A549 (cell line): ENCODE measurements around the gene POPDC3.

Experiments used
- CHD4 ChIP-seq: fragments of 200-600 bp; sonication (generic); IDR thresholded peaks from 2 replicates; pipeline ENCODE4 v1.6.1; 2016; ENCODE audit warnings: antibody characterized with exemption, mild to moderate bottlenecking, borderline replicate concordance
- EHF ChIP-seq: fragments of 250-450 bp; sonication (Bioruptor Pico); IDR thresholded peaks from 2 replicates; pipeline ENCODE4 v1.5.0; 2020; ENCODE audit warnings: mild to moderate bottlenecking
- NR3C1 ChIP-seq: fragments of >200 bp; sonication (Bioruptor Twin); formaldehyde crosslinking; IDR thresholded peaks from 3 replicates; pipeline ENCODE4 v1.6.1; 2017
- TF ChIP-seq, protein P1 (sequence below): fragments of >200 bp; sonication (Bioruptor Twin); formaldehyde crosslinking; IDR thresholded peaks from 3 replicates; pipeline ENCODE4 v1.5.1; 2016

DNA sequence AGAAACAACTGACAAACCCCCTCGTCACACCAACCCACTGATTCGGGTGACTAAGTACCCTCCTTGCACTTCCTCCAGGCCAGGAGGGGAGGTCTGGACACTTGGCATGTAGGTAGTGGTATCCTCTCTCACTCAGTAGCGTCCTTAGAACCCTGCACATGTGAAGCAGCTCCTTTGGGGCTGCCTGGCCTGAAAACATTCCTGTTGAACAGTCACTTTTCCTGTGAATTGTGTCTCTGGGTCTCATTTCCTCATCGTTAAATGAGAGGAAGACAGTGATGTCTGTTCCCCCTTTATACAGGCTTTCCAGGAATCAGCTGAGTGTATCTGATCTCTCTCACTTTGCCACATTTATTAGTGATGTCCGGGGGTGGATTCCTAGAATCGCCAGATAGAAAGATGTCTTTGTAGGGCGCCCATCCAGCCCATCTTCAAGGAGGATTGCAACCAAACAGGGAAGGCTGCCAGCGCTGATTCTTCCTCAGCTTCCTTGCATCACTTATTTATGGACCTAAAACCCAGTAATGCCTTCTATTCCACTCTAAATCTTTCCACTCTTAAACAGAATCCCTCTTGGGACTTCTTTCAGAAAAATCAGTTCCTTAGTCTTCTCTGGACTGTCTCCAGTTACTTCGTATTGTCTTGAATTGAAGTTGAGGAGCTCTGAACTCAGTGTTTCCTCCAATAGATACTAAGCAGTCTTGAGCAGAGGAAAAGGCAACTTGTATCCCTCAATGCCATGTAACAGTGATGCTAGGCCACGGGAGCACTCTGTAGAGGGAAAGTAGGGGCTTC, 9.4 kb upstream of the POPDC3 start:
- TF ChIP-seq NR3C1 (no peak), EHF (CRISPR knock-in tag) (no peak), CHD4 (no peak)
- TF ChIP-seq, protein P1, sequence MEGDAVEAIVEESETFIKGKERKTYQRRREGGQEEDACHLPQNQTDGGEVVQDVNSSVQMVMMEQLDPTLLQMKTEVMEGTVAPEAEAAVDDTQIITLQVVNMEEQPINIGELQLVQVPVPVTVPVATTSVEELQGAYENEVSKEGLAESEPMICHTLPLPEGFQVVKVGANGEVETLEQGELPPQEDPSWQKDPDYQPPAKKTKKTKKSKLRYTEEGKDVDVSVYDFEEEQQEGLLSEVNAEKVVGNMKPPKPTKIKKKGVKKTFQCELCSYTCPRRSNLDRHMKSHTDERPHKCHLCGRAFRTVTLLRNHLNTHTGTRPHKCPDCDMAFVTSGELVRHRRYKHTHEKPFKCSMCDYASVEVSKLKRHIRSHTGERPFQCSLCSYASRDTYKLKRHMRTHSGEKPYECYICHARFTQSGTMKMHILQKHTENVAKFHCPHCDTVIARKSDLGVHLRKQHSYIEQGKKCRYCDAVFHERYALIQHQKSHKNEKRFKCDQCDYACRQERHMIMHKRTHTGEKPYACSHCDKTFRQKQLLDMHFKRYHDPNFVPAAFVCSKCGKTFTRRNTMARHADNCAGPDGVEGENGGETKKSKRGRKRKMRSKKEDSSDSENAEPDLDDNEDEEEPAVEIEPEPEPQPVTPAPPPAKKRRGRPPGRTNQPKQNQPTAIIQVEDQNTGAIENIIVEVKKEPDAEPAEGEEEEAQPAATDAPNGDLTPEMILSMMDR: no peak
